Adrenal gland (tissue), 12 donors: ENCODE data around the gene ADCY2. TPM values are rescaled to one million over a fixed set of nuclear protein-coding genes. Genes with fewer than 3 reads are reported as not detected.

ENCODE experiments used
- DNase-seq, 7 donors: peaks; one replicate each; pipeline ENCODE4 v3.0.0-alpha.2; 2019 to 2020
- H3K27ac ChIP-seq, 5 donors: fragments of 200-600 bp; sonication (generic) in 4 of 5; 1 replicate in 3 of 5; 2 replicates in 2 of 5; pipeline versions ENCODE4 v1.5.1 to v1.8.0; 2016 to 2020; ENCODE audit warnings: mild to moderate bottlenecking in 1 of 5
- H3K27me3 ChIP-seq: fragments of 200-600 bp; 2 replicates; pipeline ENCODE4 v1.8.0; 2021
- H3K36me3 ChIP-seq, 2 donors: fragments of 200-600 bp; replicated peaks in 1 of 2; 1 replicate in 1 of 2; 2 replicates in 1 of 2; pipeline versions ENCODE4 v1.5.1 to v1.8.0; 2018 to 2022
- H3K4me1 ChIP-seq, 2 donors: fragments of 200-600 bp; replicated peaks in 1 of 2; 1 replicate in 1 of 2; 2 replicates in 1 of 2; pipeline versions ENCODE4 v1.5.1 to v1.8.0; 2018 to 2021
- H3K4me3 ChIP-seq, 4 donors: fragments of 200-600 bp; sonication (generic) in 3 of 4; one replicate each; pipeline ENCODE4 v1.5.1; 2016 to 2018
- H3K9me3 ChIP-seq, 3 donors: fragments of 200-600 bp; sonication (generic) in 1 of 3; replicated peaks in 1 of 3; 1 replicate in 2 of 3; 2 replicates in 1 of 3; pipeline versions ENCODE4 v1.5.1 to v1.8.0; 2016 to 2021
- POLR2A ChIP-seq, 2 donors: fragments of 450-650 bp; IDR thresholded peaks; one replicate each; pipeline ENCODE4 v1.6.1; 2017; ENCODE audit warnings: antibody characterized with exemption in 2 of 2, mild to moderate bottlenecking in 2 of 2, moderate library complexity in 1 of 2
- WGBS, 4 donors: extraction: QIAGEN DNeasy Blood & Tissue Kit in 2 of 4; methylation state at CpG; one replicate each; pipeline versions ENCODE4 v1.1.5 to v1.1.7; 2013 to 2017; 5-methylcytosine and 5-hydroxymethylcytosine counted together
- intact Hi-C, 2 donors: fragments of 100-400 bp; cut with DNase I; formaldehyde crosslinking; loops; one replicate each; pipeline versions ENCODE4 v1.14.1 to v1.15.0; 2022 to 2023
- polyA plus RNA-seq, 3 donors: library from polyadenylated mRNA; stranded (reverse); fragments of 200-250 nt in 2 of 3; fragments of 350-450 nt in 1 of 3; fragmentation: Illumina TruSeq in 1 of 3; extraction: RNeasy Lipid Tissue Mini Kit (QIAGEN cat#74804) in 1 of 3; gene quantifications; one replicate each; pipeline ENCODE4 v1.2.3, GENCODE V29; 2013 to 2014
- total RNA-seq, 9 donors: library from RNA; depleted of rRNA in 4 of 9; stranded (reverse); fragments of >200 nt in 4 of 9; fragments of 120-200 nt in 1 of 9; fragmentation: NEBNext Ultra II Directional in 1 of 9; extraction: Animal tissue kit (Norgen Biotek cat#: 25700) in 1 of 9; gene quantifications; one replicate each; pipeline versions ENCODE4 v1.1.0 to v1.2.4, GENCODE V29; 2013 to 2023
- TF ChIP-seq, protein P1 (sequence below), 6 experiments: fragments of 450-650 bp in 4 of 6; fragments of 200-600 bp in 2 of 6; sonication (generic) in 1 of 6; IDR thresholded peaks; 1 replicate in 5 of 6; 2 replicates in 1 of 6; pipeline versions ENCODE4 v1.5.1 to v1.8.0; 2016 to 2021; ENCODE audit warnings: antibody characterized with exemption in 6 of 6, mild to moderate bottlenecking in 2 of 6, moderate library complexity in 1 of 6
- donor health status: healthy with polysubstance abuse.
- donor health status: Bipolar disorder and iron deficiency.
- donor health status: DM: yes; HTN: yes; CAD: no.
- donor health status: DM: no; HTN: no; CAD: no.
- donor health status: DM: no; HTN: no; CAD: no.
- donor health status: DM: yes; HTN: yes; CAD: no.

The ADCY2 gene
- total and polyA plus RNA-seq, 12 donors = 0.85 to 6.6 (median 2.3) TPM

DNA sequence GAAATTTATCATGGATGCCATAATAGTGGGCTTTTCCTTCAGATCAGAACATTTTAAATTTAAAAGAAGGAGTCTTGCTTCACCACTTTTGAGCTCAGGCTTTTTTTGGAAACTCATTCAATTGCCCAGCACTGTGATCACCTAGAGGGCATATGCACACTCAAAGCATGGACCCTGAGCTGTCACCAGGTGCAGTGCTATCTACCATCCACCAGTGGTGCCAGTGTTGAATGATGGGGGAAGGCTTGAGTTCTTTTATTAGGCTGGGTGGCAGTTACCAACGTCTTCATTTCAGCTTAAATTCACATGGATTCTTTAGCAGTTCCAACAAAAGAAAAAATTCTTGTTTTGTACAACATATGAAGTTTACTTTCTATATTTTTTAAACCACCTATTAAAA is 290.9 kb downstream of the ADCY2 start:
- TF ChIP-seq, protein P1, sequence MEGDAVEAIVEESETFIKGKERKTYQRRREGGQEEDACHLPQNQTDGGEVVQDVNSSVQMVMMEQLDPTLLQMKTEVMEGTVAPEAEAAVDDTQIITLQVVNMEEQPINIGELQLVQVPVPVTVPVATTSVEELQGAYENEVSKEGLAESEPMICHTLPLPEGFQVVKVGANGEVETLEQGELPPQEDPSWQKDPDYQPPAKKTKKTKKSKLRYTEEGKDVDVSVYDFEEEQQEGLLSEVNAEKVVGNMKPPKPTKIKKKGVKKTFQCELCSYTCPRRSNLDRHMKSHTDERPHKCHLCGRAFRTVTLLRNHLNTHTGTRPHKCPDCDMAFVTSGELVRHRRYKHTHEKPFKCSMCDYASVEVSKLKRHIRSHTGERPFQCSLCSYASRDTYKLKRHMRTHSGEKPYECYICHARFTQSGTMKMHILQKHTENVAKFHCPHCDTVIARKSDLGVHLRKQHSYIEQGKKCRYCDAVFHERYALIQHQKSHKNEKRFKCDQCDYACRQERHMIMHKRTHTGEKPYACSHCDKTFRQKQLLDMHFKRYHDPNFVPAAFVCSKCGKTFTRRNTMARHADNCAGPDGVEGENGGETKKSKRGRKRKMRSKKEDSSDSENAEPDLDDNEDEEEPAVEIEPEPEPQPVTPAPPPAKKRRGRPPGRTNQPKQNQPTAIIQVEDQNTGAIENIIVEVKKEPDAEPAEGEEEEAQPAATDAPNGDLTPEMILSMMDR (IDR thresholded peaks at IDR 0.05) = no peak
- no peak for TF ChIP-seq POLR2A (IDR thresholded peaks at IDR 0.05)
- intact Hi-C loops = no loop called here
- WGBS, 4 donors = 25 to 47% (median 30%) methylated on average over 1 of the region's 1 CpG
- Histone ChIP-seq H3K4me1 (no peaks in the 10 kb centered on the region), H3K4me3 (no peak overlapping the region), H3K27me3 (no peaks in the 10 kb centered on the region), H3K9me3 (no peaks in the 10 kb centered on the region), H3K36me3 (no peaks in the 10 kb centered on the region), H3K27ac (no peak overlapping the region)
- DNase-seq = no peak

DNA sequence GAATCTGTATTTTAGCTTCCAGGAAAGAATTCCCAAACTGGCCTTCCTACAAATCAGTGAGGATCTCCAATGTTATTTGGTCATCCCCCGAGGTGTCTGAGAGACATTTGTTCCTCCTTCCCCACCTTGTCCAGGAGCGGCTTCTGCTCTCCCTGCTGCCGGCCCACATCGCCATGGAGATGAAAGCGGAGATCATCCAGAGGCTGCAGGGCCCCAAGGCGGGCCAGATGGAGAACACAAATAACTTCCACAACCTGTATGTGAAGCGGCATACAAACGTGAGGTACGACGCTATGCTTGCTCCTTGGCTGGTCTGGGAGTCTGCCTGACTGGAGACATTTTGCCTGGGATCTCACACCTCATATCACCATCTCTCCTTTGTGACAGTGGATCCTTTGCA is 294.6 kb downstream of the ADCY2 start:
- no peaks in the 10 kb centered on the region for H3K36me3 ChIP-seq
- no peak for TF ChIP-seq POLR2A (IDR thresholded peaks at IDR 0.05)
- TF ChIP-seq, protein P1 (IDR thresholded peaks at IDR 0.05) = no peak
- peak in 1 of 7 donors; percentile 55 for DNase-seq
- no peaks in the 10 kb centered on the region for H3K27me3 ChIP-seq
- H3K4me3 ChIP-seq = no peak overlapping the region
- intact Hi-C loops = no loop called here
- no peaks in the 10 kb centered on the region for H3K9me3 ChIP-seq
- H3K4me1 ChIP-seq = no peaks in the 10 kb centered on the region
- 65 to 82% (median 76%) methylated on average over 9 to 10 of the region's 10 CpGs for WGBS, 4 donors
- no peak overlapping the region for H3K27ac ChIP-seq

DNA sequence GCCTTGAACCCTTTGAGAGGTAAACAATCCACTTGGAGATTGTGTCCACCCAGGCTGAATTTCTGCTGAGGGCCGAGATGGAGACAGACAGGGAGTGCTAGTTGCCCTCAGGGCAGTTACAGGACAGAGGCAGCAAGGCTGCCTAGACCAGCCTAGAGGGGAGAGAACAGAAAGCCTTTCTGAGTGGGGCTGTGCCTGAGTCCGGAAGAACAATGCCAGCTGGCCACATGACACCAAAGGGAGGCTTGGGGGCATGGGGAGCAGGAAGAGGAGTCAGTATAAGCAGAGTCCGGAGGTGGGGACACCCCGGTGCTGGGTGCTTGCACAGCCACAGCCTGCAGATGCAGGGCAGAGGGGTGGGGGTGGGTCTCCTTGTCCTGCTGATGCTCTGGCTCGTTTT is 309.3 kb downstream of the ADCY2 start:
- H3K36me3 ChIP-seq = no peaks in the 10 kb centered on the region
- no peaks in the 10 kb centered on the region for H3K27me3 ChIP-seq
- no peak overlapping the region for H3K27ac ChIP-seq
- 53 to 60% (median 59%) methylated on average over 5 of the region's 5 CpGs for WGBS, 4 donors
- TF ChIP-seq POLR2A (IDR thresholded peaks at IDR 0.05) = no peak
- TF ChIP-seq, protein P1 (IDR thresholded peaks at IDR 0.05) = no peak
- no peaks in the 10 kb centered on the region for H3K4me1 ChIP-seq
- DNase-seq = no peak
- no peaks in the 10 kb centered on the region for H3K9me3 ChIP-seq
- H3K4me3 ChIP-seq = no peak overlapping the region
- intact Hi-C loops = no loop called here

DNA sequence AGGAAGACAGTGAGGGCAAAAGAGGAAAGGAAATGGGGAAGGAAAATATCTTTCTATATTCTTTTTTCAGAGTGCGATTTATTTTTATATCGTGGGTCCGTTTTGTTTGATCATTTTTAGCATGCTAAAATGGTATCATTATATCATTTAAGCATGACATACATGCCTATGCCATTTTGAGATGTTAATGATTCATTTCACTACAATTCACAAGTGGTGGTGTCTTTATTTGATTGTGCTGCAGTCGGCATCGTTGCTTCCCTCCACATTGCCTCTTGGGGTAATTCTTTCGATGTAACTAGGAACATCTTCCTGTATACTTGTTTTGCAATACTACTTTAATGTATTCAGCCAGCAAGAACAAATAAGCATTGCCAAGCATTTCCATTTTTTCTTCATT is 309.8 kb downstream of the ADCY2 start:
- Histone ChIP-seq H3K4me3 (no peak overlapping the region), H3K9me3 (no peaks in the 10 kb centered on the region), H3K27ac (no peak overlapping the region), H3K36me3 (no peaks in the 10 kb centered on the region), H3K27me3 (no peaks in the 10 kb centered on the region), H3K4me1 (no peaks in the 10 kb centered on the region)
- WGBS, 4 donors = 86 to 91% (median 88%) methylated on average over 6 of the region's 6 CpGs
- DNase-seq = no peak
- intact Hi-C loops = no loop called here
- TF ChIP-seq, protein P1 (IDR thresholded peaks at IDR 0.05) = no peak
- TF ChIP-seq POLR2A (IDR thresholded peaks at IDR 0.05) = no peak
